ENCODE data around the gene TBC1D24. TPM values are rescaled to one million over a fixed set of nuclear protein-coding genes. Genes with fewer than 3 reads are reported as not detected.

TBC1D24 gene
- polyA plus RNA-seq, 1 experiment, result 9.2 TPM

DNA sequence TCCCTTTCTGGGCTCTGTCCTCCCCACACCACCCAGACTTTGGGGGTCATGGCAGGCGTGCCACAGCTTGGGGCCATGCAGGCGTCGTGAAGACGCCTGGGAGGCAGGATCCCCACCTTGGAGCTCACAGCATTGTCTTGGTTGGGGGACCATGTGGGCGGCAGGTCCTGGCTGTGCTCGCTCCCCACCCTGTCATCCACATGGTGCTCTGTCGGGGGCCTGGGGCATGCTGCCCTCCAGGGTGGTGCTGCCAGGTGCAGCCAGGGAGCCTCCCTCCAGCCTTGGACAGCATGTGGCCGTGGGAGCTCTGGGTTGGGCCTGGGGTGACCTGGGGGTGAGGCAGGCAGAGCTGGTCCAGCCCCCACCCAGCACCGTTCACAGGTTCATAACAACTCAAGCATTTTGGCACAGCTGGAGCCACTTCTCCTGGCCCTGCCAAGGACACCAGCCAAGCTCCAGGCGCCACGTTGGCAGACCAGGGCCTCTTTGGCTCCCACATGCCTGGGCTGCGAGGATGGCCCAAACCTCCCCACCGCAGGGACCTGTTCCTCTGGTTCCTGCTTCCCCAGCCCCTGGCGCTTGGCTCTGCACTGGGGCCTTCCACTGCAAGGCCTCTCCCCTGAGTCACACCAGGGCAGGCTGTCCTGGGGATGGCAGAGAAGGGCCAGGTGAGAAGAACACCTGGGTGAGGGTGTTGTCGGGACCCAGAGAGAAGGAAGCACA lies 23.8 kb downstream of the TBC1D24 start:
- H3K4me3 ChIP-seq (ENCODE audit: low read depth, low read length), result no peak overlapping the region
- ChIA-PET POLR2A (no interaction called here), CTCF (interaction anchor here (1.3 kb wide), 1 partner anchor 16 kb away, joined by 4 read pairs; no protein-coding TSS in a partner anchor)
- H3K36me3 ChIP-seq (ENCODE audit: control insufficient read depth, insufficient read depth, low read length), result peaks cover 33% of the 10 kb centered on the region
- no peaks in the 10 kb centered on the region for H3K27me3 ChIP-seq (ENCODE audit: control insufficient read depth, insufficient read depth, low read length)
- TF ChIP-seq, protein P1, sequence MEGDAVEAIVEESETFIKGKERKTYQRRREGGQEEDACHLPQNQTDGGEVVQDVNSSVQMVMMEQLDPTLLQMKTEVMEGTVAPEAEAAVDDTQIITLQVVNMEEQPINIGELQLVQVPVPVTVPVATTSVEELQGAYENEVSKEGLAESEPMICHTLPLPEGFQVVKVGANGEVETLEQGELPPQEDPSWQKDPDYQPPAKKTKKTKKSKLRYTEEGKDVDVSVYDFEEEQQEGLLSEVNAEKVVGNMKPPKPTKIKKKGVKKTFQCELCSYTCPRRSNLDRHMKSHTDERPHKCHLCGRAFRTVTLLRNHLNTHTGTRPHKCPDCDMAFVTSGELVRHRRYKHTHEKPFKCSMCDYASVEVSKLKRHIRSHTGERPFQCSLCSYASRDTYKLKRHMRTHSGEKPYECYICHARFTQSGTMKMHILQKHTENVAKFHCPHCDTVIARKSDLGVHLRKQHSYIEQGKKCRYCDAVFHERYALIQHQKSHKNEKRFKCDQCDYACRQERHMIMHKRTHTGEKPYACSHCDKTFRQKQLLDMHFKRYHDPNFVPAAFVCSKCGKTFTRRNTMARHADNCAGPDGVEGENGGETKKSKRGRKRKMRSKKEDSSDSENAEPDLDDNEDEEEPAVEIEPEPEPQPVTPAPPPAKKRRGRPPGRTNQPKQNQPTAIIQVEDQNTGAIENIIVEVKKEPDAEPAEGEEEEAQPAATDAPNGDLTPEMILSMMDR (IDR thresholded peaks at IDR 0.05; ENCODE audit: insufficient read depth, low read depth, low read length), result no peak
- no peak for DNase-seq (ENCODE audit: low read depth)

DNA sequence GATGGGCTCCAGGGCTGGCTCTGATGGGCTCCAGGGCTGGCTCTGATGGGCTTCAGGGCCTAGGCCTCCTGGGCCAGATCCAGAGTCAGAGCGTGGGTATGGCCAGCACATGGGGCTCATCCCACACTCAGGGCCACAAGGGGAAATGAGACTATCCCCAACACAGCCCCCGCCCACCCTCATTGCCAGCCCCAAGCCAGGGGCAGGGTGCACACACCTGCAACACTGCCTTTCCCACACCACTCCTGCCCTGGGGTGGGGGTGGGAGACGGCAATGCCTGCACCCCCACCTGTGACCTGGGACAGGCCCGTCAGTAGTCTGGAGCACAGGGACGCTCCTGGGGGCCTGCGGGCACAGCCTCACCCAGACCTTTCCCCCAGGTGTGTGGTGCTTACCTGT lies 24.5 kb downstream of the TBC1D24 start:
- H3K27me3 ChIP-seq (ENCODE audit: control insufficient read depth, insufficient read depth, low read length), result no peaks in the 10 kb centered on the region
- POLR2A ChIA-PET, result no interaction called here
- no peak overlapping the region for H3K4me3 ChIP-seq (ENCODE audit: low read depth, low read length)
- CTCF ChIA-PET, result interaction anchor here (2.2 to 3.8 kb wide), 4 partner anchors 14 to 248 kb away, joined by 5 to 63 read pairs (median 12); partner anchors contain the start of gene ECI1
- H3K36me3 ChIP-seq (ENCODE audit: control insufficient read depth, insufficient read depth, low read length), result peaks cover 33% of the 10 kb centered on the region
- DNase-seq (ENCODE audit: low read depth), result no peak
- TF ChIP-seq, protein P1 (IDR thresholded peaks at IDR 0.05; ENCODE audit: insufficient read depth, low read depth, low read length), result no peak

DNA sequence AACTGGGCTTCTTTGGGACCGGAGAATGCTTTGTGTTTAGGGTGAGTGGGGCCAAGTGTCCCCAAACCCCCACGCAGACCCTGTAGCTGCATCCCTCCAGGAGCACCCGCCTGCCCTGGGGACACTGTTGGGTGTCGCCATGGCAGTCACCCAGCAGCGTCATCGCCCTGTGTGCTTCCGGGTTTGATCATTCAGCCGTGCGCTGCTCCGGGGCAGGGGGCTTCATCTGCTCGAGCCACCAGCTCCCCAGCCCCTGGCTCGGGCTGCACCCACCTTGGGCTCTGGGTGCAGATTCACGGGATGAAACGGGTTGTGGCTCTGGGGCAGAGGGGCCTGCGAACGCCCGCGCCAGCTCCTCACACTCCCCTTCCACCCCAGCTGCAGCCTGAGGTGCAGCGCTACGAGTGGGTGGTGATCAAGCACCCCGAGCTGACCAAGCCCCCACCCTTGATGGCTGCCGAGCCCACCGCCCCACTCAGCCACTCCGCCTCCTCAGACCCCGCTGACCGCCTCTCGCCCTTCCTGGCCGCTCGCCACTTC lies 25.0 kb downstream of the TBC1D24 start:
- Histone ChIP-seq H3K4me3 (ENCODE audit: low read depth, low read length) (no peak overlapping the region), H3K27me3 (ENCODE audit: control insufficient read depth, insufficient read depth, low read length) (no peaks in the 10 kb centered on the region), H3K36me3 (ENCODE audit: control insufficient read depth, insufficient read depth, low read length) (peaks cover 33% of the 10 kb centered on the region)
- CTCF ChIA-PET, result interaction anchor here (0.7 to 3.8 kb wide), 7 partner anchors 8 to 248 kb away, joined by 3 to 63 read pairs (median 10); partner anchors contain the start of gene ECI1
- DNase-seq (ENCODE audit: low read depth), result no peak
- POLR2A ChIA-PET, result no interaction called here
- TF ChIP-seq, protein P1 (IDR thresholded peaks at IDR 0.05; ENCODE audit: insufficient read depth, low read depth, low read length), result no peak

DNA sequence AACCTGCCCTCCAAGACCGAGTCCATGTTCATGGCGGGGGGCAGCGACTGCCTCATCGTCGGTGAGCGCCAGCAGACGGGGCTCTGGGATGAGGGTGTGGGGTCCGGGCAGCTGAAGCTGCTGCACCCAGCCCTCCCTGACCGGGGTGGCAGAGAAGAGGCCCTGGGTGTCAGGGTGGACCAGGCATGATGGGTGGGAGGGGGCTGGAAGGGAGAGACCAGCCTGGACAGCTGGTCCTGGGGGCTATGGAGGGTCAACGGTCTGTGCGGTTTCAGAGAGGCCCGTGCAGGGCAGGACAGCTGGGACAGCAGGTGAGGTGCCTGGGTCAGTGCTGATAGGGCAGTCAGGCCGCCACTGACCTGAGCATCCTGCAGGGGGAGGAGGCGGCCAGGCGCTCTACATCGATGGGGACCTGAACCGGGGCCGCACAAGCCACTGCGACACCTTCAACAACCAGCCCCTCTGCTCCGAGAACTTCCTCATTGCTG lies 25.5 kb downstream of the TBC1D24 start:
- DNase-seq (ENCODE audit: low read depth), result no peak
- Histone ChIP-seq H3K4me3 (ENCODE audit: low read depth, low read length) (no peak overlapping the region), H3K36me3 (ENCODE audit: control insufficient read depth, insufficient read depth, low read length) (peaks cover 33% of the 10 kb centered on the region), H3K27me3 (ENCODE audit: control insufficient read depth, insufficient read depth, low read length) (no peaks in the 10 kb centered on the region)
- CTCF ChIA-PET, result interaction anchor here (0.7 to 3.8 kb wide), 23 partner anchors 8 to 352 kb away, joined by 3 to 63 read pairs (median 5); partner anchors contain the start of genes ECI1, NTN3, RAB26 and TBC1D24
- TF ChIP-seq, protein P1 (IDR thresholded peaks at IDR 0.05; ENCODE audit: insufficient read depth, low read depth, low read length), result no peak
- POLR2A ChIA-PET, result no interaction called here

Data from BJ (cell line).